IPS-20b (cell line): ENCODE results near the gene JARID2.

Experiments
- H3K27ac ChIP-seq: one replicate; pipeline ENCODE4 v1.5.1; 2013; ENCODE audit warnings: low read length
- H3K27me3 ChIP-seq: 2 replicates; pipeline ENCODE4 v1.6.1; 2013; ENCODE audit warnings: mild to moderate bottlenecking, low read length, inconsistent platforms; ENCODE audit not compliant: insufficient read depth
- H3K36me3 ChIP-seq: 2 replicates; pipeline ENCODE4 v1.6.1; 2013; ENCODE audit warnings: low read depth, mild to moderate bottlenecking, inconsistent platforms, low read length, moderate library complexity; ENCODE audit not compliant: insufficient read depth
- H3K4me1 ChIP-seq: 2 replicates; pipeline ENCODE4 v1.6.1; 2013; ENCODE audit warnings: mild to moderate bottlenecking, control low read depth, inconsistent platforms, low read length, moderate library complexity; ENCODE audit not compliant: insufficient read depth
- H3K4me3 ChIP-seq: 2 replicates; pipeline ENCODE4 v1.5.1; 2013; ENCODE audit warnings: mild to moderate bottlenecking, low read length, inconsistent platforms
- H3K9ac ChIP-seq: 2 replicates; pipeline ENCODE4 v1.6.1; 2013; ENCODE audit warnings: low read depth, mild to moderate bottlenecking, inconsistent platforms, low read length, moderate library complexity
- H3K9me3 ChIP-seq: 2 replicates; pipeline ENCODE4 v1.6.1; 2013; ENCODE audit warnings: mild to moderate bottlenecking, low read depth, low read length, inconsistent platforms; ENCODE audit not compliant: insufficient read depth

The JARID2 gene

DNA sequence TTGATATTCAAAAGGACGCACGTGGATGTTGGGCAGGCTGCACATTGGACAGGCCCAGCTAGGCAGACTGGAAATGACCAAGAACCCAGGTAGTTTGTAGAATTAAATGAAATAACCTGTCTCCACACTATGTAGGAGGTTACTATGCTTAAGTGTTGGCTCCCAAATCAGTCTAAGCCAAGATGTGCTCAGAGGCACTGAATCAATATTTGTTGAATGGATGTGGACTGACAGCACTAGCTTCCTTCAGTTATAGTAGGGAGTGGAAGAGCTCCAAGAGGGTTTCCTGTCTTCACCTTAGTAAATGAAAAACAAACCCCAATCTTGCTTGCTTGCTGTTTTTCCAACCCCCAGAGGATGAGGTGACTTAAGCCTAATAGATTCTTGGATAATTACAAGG is 180.5 kb downstream of the JARID2 start:
- H3K27me3 ChIP-seq: no peaks in the 10 kb centered on the region
- peaks cover 12% of the 10 kb centered on the region for H3K36me3 ChIP-seq
- H3K9ac ChIP-seq: no peak overlapping the region
- H3K9me3 ChIP-seq: no peaks in the 10 kb centered on the region
- no peak overlapping the region for H3K27ac ChIP-seq
- H3K4me3 ChIP-seq: no peak overlapping the region
- peaks cover 63% of the 10 kb centered on the region for H3K4me1 ChIP-seq

DNA sequence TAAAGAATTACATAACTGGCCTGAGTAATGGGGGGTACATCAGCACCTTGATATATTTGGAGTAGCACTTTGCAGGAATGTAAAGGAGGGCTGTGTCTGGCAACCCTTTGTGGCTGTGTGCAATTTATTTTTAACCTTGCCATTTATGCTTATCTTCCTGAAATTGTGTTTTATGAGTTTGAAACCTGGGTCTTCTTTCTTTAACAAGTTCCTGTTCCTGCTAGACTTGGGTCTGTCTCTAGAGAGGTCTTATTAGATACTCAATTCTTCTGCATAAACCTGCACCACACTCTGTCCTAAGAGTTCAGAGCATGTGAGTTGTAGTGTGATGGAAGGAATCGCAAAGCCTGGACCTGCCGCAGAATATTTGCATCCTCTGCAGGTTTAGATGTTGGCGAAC is 181.0 kb downstream of the JARID2 start:
- Histone ChIP-seq H3K27me3 (no peaks in the 10 kb centered on the region), H3K4me1 (peaks cover 67% of the 10 kb centered on the region), H3K36me3 (peaks cover 12% of the 10 kb centered on the region), H3K4me3 (no peak overlapping the region), H3K27ac (no peak overlapping the region), H3K9ac (no peak overlapping the region), H3K9me3 (no peaks in the 10 kb centered on the region)

GRCh38 chr6:15427331-15428070 is 181.6 kb downstream of the JARID2 start:
- Histone ChIP-seq H3K27ac (no peak overlapping the region), H3K4me3 (no peak overlapping the region), H3K4me1 (peaks cover 70% of the 10 kb centered on the region), H3K9ac (no peak overlapping the region), H3K27me3 (no peaks in the 10 kb centered on the region), H3K9me3 (no peaks in the 10 kb centered on the region), H3K36me3 (peaks cover 12% of the 10 kb centered on the region)

GRCh38 chr6:15429141-15430110 is 183.6 kb downstream of the JARID2 start:
- Histone ChIP-seq H3K4me3 (no peak overlapping the region), H3K9me3 (no peaks in the 10 kb centered on the region), H3K4me1 (peaks cover 88% of the 10 kb centered on the region), H3K9ac (no peak overlapping the region), H3K36me3 (peaks cover 12% of the 10 kb centered on the region), H3K27me3 (no peaks in the 10 kb centered on the region), H3K27ac (no peak overlapping the region)

DNA sequence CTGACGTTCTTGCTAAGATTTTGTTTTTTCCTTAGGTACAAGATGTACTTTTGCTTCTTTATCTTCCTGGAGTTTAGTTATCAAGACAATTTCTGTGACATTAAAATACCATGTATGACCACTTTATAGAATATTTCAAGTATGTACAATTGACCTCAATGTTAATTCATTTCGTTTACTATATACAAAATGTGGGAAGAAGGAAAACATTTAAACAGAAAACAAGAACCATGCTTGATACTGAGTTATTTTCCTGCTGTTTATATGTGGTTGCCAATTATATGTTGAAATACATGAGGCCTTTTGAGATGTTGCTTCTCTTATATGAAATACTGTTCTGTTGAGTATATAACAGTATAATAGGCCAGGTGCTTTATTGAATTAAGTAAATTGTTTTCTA is 184.3 kb downstream of the JARID2 start:
- Histone ChIP-seq H3K9ac (no peak overlapping the region), H3K9me3 (no peaks in the 10 kb centered on the region), H3K4me3 (no peak overlapping the region), H3K27ac (no peak overlapping the region), H3K4me1 (peaks cover 91% of the 10 kb centered on the region), H3K27me3 (no peaks in the 10 kb centered on the region), H3K36me3 (peaks cover 12% of the 10 kb centered on the region)

DNA sequence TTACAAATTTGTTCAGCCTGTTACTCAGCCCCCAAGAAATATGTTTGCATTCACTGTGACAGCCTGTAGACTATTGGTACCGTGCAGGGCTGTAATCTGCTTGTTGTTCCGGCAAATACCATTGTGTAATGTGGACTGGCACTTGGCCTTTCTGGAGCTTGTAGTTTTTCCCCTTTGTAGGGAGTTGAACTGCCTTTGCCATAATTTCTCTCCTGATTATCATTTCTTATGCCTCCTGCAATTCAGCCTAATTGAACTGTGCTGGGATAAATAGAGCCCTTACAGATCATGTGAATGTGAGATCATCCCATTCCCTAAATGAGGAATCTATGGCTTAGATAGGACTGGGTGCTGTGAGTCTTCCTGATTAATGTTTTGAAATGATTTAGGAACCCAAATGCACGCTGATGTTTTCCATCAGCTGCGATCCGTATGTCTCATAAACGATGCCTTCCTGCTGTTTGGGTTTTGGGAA is 185.1 kb downstream of the JARID2 start:
- Histone ChIP-seq H3K27ac (no peak overlapping the region), H3K4me1 (peaks cover 87% of the 10 kb centered on the region), H3K9ac (no peak overlapping the region), H3K36me3 (peaks cover 5% of the 10 kb centered on the region), H3K4me3 (peak overlapping the region; percentile 13; the same call in 1 of the 2 replicates), H3K9me3 (no peaks in the 10 kb centered on the region), H3K27me3 (no peaks in the 10 kb centered on the region)

DNA sequence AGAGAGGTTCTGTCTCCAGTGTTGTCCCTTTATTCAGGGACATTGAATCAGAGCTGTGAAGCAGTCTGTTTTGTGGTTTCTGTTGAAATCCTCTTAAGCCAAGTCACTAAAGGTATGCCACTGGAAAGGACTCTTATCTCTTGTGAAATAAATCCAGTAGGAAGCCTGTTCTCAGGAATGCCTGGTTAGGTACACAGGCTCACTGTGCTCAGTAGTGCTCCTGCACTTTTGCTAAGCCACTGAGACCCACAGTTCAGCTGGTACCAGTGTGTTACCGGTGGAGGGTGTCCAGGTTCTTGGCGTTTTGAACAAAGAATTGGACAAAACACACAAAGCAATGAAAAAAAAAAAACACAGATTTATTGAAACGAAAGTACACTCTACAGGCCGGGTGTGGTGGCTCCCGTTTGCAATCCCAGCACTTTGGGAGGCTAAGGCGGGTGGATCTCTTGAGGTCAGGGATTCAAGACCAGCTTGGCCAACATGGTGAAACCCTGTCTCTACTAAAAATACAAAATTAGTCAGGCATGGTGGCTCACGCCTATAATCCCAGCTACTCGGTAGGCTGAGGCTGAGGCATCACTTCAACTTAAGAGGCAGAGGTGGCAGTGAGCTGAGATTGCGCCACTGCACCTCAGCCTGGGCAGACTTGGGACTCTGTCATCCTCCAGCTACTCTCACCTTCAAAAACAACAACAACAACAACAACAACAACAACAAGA is 186.1 kb downstream of the JARID2 start:
- Histone ChIP-seq H3K4me1 (peaks cover 84% of the 10 kb centered on the region), H3K9me3 (no peaks in the 10 kb centered on the region), H3K36me3 (no peaks in the 10 kb centered on the region), H3K4me3 (no peak overlapping the region), H3K27me3 (no peaks in the 10 kb centered on the region), H3K9ac (0 out of 2 replicates have a peak overlapping the region, but pooled peaks have one; percentile 15), H3K27ac (no peak overlapping the region)

DNA sequence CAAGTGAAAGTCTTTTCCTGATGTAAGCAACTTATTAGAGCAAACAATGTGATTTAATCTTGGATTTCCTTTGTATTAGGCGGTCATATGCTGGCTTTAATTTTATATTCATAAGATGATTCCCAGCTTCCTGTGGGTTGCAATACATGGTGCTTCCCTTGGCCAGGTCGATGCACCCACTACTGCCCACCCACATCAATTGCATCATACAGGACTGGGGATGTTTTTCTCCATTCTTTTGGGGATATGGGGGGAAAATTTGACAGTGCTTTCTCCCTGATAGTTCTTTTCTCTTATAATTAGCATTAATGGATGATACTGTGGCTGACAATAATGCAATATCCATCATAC is 187.6 kb downstream of the JARID2 start:
- Histone ChIP-seq H3K27me3 (no peaks in the 10 kb centered on the region), H3K9me3 (no peaks in the 10 kb centered on the region), H3K36me3 (no peaks in the 10 kb centered on the region), H3K27ac (no peak overlapping the region), H3K4me1 (peaks cover 90% of the 10 kb centered on the region), H3K4me3 (no peak overlapping the region), H3K9ac (no peak overlapping the region)

GRCh38 chr6:15434263-15434662 is 188.4 kb downstream of the JARID2 start:
- Histone ChIP-seq H3K36me3 (no peaks in the 10 kb centered on the region), H3K9ac (no peak overlapping the region), H3K4me1 (peaks cover 92% of the 10 kb centered on the region), H3K4me3 (peak overlapping the region; percentile 18; the same call in 1 of the 2 replicates), H3K27me3 (no peaks in the 10 kb centered on the region), H3K9me3 (no peaks in the 10 kb centered on the region), H3K27ac (no peak overlapping the region)

DNA sequence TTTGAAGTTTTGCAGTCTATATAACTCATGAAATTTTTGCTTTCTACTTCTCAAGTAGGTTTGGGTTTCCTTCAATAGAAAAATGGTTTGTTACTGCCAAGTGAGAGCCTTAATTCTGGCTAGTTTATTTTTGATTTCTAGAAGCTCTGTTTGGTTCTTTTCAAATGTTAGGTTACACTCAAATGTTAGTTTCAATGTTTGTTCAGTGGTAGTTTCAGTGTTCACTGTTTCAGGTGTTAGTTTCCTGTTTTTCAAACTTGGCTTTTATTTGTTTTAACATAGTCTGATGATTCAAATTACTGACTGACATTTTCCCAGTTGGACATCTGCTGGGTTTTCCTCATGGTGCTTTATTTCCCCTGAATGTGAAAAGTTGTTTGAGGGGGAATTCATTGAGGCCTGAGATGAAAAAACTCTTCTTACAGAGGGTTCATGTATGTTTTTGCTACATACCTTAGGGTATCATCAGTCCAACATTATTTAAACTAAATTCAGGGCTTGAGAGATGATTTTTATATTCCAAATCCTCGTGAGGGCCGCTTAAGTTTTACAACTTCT is 189.0 kb downstream of the JARID2 start:
- Histone ChIP-seq H3K27me3 (no peaks in the 10 kb centered on the region), H3K4me3 (peak overlapping the region; percentile 18; the same call in 1 of the 2 replicates), H3K9ac (no peak overlapping the region), H3K36me3 (no peaks in the 10 kb centered on the region), H3K4me1 (peaks cover 90% of the 10 kb centered on the region), H3K9me3 (no peaks in the 10 kb centered on the region), H3K27ac (no peak overlapping the region)

DNA sequence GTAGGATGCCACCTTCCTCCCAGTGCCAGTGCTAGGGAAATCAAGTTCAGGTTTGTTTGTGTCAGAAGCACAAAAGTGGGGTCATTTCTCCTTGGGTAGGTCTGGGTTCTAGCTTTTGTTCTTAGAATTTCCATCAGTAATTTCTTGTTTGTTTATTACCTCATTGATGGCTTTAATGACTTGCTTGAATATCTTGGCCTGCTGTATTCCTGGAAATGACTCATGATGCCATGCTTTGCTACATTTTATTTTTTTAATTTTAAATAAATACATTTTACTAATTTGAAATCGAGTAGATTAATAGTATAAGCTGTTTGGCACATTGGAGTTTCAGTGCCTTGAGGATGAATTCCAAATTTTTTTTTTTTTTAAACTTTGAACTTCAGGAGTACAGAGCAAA is 189.6 kb downstream of the JARID2 start:
- Histone ChIP-seq H3K9ac (no peak overlapping the region), H3K9me3 (no peaks in the 10 kb centered on the region), H3K4me1 (peaks cover 84% of the 10 kb centered on the region), H3K36me3 (no peaks in the 10 kb centered on the region), H3K4me3 (no peak overlapping the region), H3K27me3 (no peaks in the 10 kb centered on the region), H3K27ac (no peak overlapping the region)
